C4-2B (cell line): ENCODE measurements around the gene DGKB.

Experiments
- CTCF ChIP-seq: fragments of 450-650 bp; conservative IDR thresholded peaks from 2 replicates; pipeline ENCODE4 v1.5.1; 2017; ENCODE audit warnings: mild to moderate bottlenecking
- ZFX ChIP-seq: fragments of 450-650 bp; IDR thresholded peaks from 2 replicates; pipeline ENCODE4 v1.6.1; 2017

GRCh38 chr7:14551310-14551709 lies 351.2 kb downstream of the DGKB start:
- no peak for TF ChIP-seq CTCF
- no peak for TF ChIP-seq ZFX
